Liver (tissue), 9 donors: Measurements from ENCODE around the gene PSMB9. TPM values are rescaled to one million over a fixed set of nuclear protein-coding genes. Genes with fewer than 3 reads are reported as not detected.

ENCODE experiments used
- DNase-seq: peaks from one replicate; pipeline ENCODE4 v3.0.0-alpha.2; 2017; ENCODE audit warnings: low spot score
- H3K27ac ChIP-seq, 2 donors: one replicate each; pipeline ENCODE4 v1.7.0; 2013; ENCODE audit warnings: inconsistent platforms in 2 of 2, low read length in 2 of 2, control low read depth in 1 of 2, low read depth in 1 of 2, mild to moderate bottlenecking in 1 of 2
- H3K27me3 ChIP-seq, 4 donors: one replicate each; pipeline versions ENCODE4 v1.6.1 to v1.7.0; 2013; ENCODE audit warnings: low read length in 3 of 4, inconsistent platforms in 1 of 4, mild to moderate bottlenecking in 1 of 4, moderate library complexity in 1 of 4; ENCODE audit not compliant: control insufficient read depth in 4 of 4, insufficient read depth in 4 of 4
- H3K36me3 ChIP-seq, 4 donors: one replicate each; pipeline versions ENCODE4 v1.6.1 to v1.7.0; 2013; ENCODE audit warnings: low read length in 3 of 4, mild to moderate bottlenecking in 3 of 4, low read depth in 1 of 4, moderate library complexity in 1 of 4; ENCODE audit not compliant: control insufficient read depth in 4 of 4, insufficient read depth in 3 of 4
- H3K4me1 ChIP-seq, 4 donors: one replicate each; pipeline versions ENCODE4 v1.6.1 to v1.7.0; 2013; ENCODE audit warnings: low read length in 3 of 4, mild to moderate bottlenecking in 3 of 4, moderate library complexity in 1 of 4; ENCODE audit not compliant: control insufficient read depth in 4 of 4, insufficient read depth in 4 of 4
- H3K4me3 ChIP-seq, 3 donors: one replicate each; pipeline versions ENCODE4 v1.6.1 to v1.7.0; 2013; ENCODE audit warnings: low read length in 3 of 3, control low read depth in 1 of 3, low read depth in 1 of 3, mild to moderate bottlenecking in 1 of 3
- H3K9ac ChIP-seq, 2 donors: one replicate each; pipeline ENCODE4 v1.7.0; 2013; ENCODE audit warnings: low read length in 2 of 2, mild to moderate bottlenecking in 2 of 2, moderate library complexity in 2 of 2, control low read depth in 1 of 2, low read depth in 1 of 2
- H3K9me3 ChIP-seq, 4 donors: one replicate each; pipeline versions ENCODE4 v1.6.1 to v1.7.0; 2013; ENCODE audit warnings: low read length in 3 of 4; ENCODE audit not compliant: control insufficient read depth in 4 of 4
- EGR1 ChIP-seq, 2 donors: IDR thresholded peaks; 2 replicates each; pipeline ENCODE4 v1.6.1; 2016 to 2018; ENCODE audit warnings: antibody characterized with exemption in 2 of 2, low read depth in 2 of 2
- FOXA1 ChIP-seq: IDR thresholded peaks from 2 replicates; pipeline ENCODE4 v1.6.1; 2016; ENCODE audit warnings: antibody characterized with exemption
- FOXA2 ChIP-seq: IDR thresholded peaks from 2 replicates; pipeline ENCODE4 v1.6.1; 2016; ENCODE audit warnings: antibody characterized with exemption
- GABPA ChIP-seq, 2 donors: IDR thresholded peaks in 1 of 2; conservative IDR thresholded peaks in 1 of 2; 2 replicates each; pipeline ENCODE4 v1.6.1; 2016; ENCODE audit warnings: antibody characterized with exemption in 2 of 2, mild to moderate bottlenecking in 1 of 2, moderate library complexity in 1 of 2
- HNF4A ChIP-seq, 2 donors: conservative IDR thresholded peaks; 2 replicates each; pipeline ENCODE4 v1.6.1; 2016; ENCODE audit warnings: antibody characterized with exemption in 2 of 2, mild to moderate bottlenecking in 2 of 2
- HNF4G ChIP-seq: IDR thresholded peaks from 2 replicates; pipeline ENCODE4 v1.6.1; 2016; ENCODE audit warnings: antibody characterized with exemption
- JUND ChIP-seq, 2 donors: IDR thresholded peaks; 2 replicates each; pipeline ENCODE4 v1.6.1; 2016; ENCODE audit warnings: antibody characterized with exemption in 2 of 2
- NR2F2 ChIP-seq: IDR thresholded peaks from 2 replicates; pipeline ENCODE4 v1.6.1; 2016; ENCODE audit warnings: antibody characterized with exemption
- RAD21 ChIP-seq, 2 donors: IDR thresholded peaks; 2 replicates each; pipeline ENCODE4 v1.6.1; 2016; ENCODE audit warnings: antibody characterized with exemption in 2 of 2, mild to moderate bottlenecking in 2 of 2
- REST ChIP-seq: IDR thresholded peaks from 2 replicates; pipeline ENCODE4 v1.6.1; 2016; ENCODE audit warnings: antibody characterized with exemption, mild to moderate bottlenecking
- RXRA ChIP-seq, 2 donors: IDR thresholded peaks; 2 replicates each; pipeline ENCODE4 v1.6.1; 2017 to 2018; ENCODE audit warnings: antibody characterized with exemption in 2 of 2, mild to moderate bottlenecking in 1 of 2
- SP1 ChIP-seq: IDR thresholded peaks from 2 replicates; pipeline ENCODE4 v1.6.1; 2018; ENCODE audit warnings: antibody characterized with exemption, mild to moderate bottlenecking
- YY1 ChIP-seq: IDR thresholded peaks from 2 replicates; pipeline ENCODE4 v1.6.1; 2016; ENCODE audit warnings: antibody characterized with exemption, mild to moderate bottlenecking
- WGBS: extraction: QIAGEN DNeasy Blood & Tissue Kit; methylation state at CpG from one replicate; pipeline ENCODE4 v1.1.7; 2013; 5-methylcytosine and 5-hydroxymethylcytosine counted together
- polyA plus RNA-seq, 2 donors: library from polyadenylated mRNA; stranded (reverse) in 1 of 2; unstranded in 1 of 2; fragments of 200-250 nt in 1 of 2; fragments of >200 nt in 1 of 2; fragmentation: Nextera tagmentation in 1 of 2; extraction: Ambion mirVana in 1 of 2; gene quantifications; one replicate each; pipeline versions ENCODE4 v1.2.1 to v1.2.3, GENCODE V29; 2013 to 2015
- total RNA-seq, 2 donors: library from RNA; depleted of rRNA; stranded (reverse); fragments of >200 nt; gene quantifications; one replicate each; pipeline ENCODE4 v1.2.3, GENCODE V29; 2014
- TF ChIP-seq, protein P1 (sequence below): IDR thresholded peaks from 2 replicates; pipeline ENCODE4 v1.6.1; 2016; ENCODE audit warnings: antibody characterized with exemption
- TF ChIP-seq, protein P2 (sequence below): fragments of 150-350 bp; IDR thresholded peaks from 2 replicates; pipeline ENCODE4 v1.5.1; 2017; ENCODE audit warnings: improper control_type of control experiment, low read depth, low read length; ENCODE audit not compliant: missing input control
- TF ChIP-seq, protein P3 (sequence below): IDR thresholded peaks from 2 replicates; pipeline ENCODE4 v1.6.1; 2016; ENCODE audit warnings: antibody characterized with exemption
- TF ChIP-seq, protein P4 (sequence below): IDR thresholded peaks from 2 replicates; pipeline ENCODE4 v1.6.1; 2016; ENCODE audit warnings: antibody characterized with exemption
- donor health status: healthy.
- donor health status: healthy.
- donor health status: healthy.
- donor health status: healthy.
- donor health status: healthy.

PSMB9 gene
- total and polyA plus RNA-seq, 4 donors = 11.7 to 31.6 (median 20.2) TPM

DNA sequence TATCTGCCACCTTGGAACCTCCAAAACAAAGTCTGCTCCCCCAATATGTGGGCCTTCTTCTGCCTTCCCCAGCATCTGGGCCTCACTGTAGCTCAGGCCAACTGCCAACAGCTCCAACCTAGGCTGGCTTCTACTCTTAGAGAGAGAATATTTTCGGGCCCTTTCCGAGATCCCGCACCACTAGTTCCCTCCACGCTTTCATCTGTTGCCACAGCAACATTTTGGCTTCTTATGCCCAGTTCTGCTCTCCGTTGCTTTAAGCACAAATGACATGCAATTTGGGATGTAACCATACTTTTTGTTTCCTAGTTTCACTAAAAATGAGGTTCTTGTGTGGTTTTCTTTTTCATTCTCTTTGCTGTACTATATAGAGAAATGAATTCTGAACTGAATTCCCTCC is 33.6 kb downstream of the PSMB9 start:
- WGBS = 84% methylated on average over 5 of the region's 5 CpGs
- H3K27ac ChIP-seq = no peak overlapping the region
- TF ChIP-seq FOXA2 (no peak), SP1 (no peak), REST (no peak), FOXA1 (no peak), GABPA (IDR thresholded peaks at IDR 0.05 in 1 of 2, conservative IDR thresholded peaks at IDR 0.05 in 1 of 2) (no peak), HNF4A (conservative IDR thresholded peaks at IDR 0.05) (no peak), NR2F2 (no peak)
- TF ChIP-seq, protein P1, sequence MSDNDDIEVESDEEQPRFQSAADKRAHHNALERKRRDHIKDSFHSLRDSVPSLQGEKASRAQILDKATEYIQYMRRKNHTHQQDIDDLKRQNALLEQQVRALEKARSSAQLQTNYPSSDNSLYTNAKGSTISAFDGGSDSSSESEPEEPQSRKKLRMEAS = no peak
- TF ChIP-seq, protein P2, sequence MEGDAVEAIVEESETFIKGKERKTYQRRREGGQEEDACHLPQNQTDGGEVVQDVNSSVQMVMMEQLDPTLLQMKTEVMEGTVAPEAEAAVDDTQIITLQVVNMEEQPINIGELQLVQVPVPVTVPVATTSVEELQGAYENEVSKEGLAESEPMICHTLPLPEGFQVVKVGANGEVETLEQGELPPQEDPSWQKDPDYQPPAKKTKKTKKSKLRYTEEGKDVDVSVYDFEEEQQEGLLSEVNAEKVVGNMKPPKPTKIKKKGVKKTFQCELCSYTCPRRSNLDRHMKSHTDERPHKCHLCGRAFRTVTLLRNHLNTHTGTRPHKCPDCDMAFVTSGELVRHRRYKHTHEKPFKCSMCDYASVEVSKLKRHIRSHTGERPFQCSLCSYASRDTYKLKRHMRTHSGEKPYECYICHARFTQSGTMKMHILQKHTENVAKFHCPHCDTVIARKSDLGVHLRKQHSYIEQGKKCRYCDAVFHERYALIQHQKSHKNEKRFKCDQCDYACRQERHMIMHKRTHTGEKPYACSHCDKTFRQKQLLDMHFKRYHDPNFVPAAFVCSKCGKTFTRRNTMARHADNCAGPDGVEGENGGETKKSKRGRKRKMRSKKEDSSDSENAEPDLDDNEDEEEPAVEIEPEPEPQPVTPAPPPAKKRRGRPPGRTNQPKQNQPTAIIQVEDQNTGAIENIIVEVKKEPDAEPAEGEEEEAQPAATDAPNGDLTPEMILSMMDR = no peak
- TF ChIP-seq, protein P3, sequence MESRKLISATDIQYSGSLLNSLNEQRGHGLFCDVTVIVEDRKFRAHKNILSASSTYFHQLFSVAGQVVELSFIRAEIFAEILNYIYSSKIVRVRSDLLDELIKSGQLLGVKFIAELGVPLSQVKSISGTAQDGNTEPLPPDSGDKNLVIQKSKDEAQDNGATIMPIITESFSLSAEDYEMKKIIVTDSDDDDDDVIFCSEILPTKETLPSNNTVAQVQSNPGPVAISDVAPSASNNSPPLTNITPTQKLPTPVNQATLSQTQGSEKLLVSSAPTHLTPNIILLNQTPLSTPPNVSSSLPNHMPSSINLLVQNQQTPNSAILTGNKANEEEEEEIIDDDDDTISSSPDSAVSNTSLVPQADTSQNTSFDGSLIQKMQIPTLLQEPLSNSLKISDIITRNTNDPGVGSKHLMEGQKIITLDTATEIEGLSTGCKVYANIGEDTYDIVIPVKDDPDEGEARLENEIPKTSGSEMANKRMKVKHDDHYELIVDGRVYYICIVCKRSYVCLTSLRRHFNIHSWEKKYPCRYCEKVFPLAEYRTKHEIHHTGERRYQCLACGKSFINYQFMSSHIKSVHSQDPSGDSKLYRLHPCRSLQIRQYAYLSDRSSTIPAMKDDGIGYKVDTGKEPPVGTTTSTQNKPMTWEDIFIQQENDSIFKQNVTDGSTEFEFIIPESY = no peak

GRCh38 chr6:32888576-32888975 is 34.6 kb downstream of the PSMB9 start:
- Histone ChIP-seq H3K36me3 (no peaks in the 10 kb centered on the region), H3K9me3 (no peaks in the 10 kb centered on the region), H3K27ac (no peak overlapping the region), H3K9ac (no peak overlapping the region), H3K27me3 (no peaks in the 10 kb centered on the region), H3K4me1 (peaks cover 0 to 2% (median under 1%) of the 10 kb centered on the region in 4 donors), H3K4me3 (no peak overlapping the region)
- no peak for TF ChIP-seq FOXA2
- no peak for TF ChIP-seq EGR1 (IDR thresholded peaks at IDR 0.05; ENCODE audit: low read depth in 2 of 2)
- no peak for TF ChIP-seq HNF4G
- TF ChIP-seq RAD21 (IDR thresholded peaks at IDR 0.05) = no peak
- no peak for TF ChIP-seq NR2F2
- TF ChIP-seq GABPA (IDR thresholded peaks at IDR 0.05 in 1 of 2, conservative IDR thresholded peaks at IDR 0.05 in 1 of 2) = no peak
- TF ChIP-seq, protein P4, sequence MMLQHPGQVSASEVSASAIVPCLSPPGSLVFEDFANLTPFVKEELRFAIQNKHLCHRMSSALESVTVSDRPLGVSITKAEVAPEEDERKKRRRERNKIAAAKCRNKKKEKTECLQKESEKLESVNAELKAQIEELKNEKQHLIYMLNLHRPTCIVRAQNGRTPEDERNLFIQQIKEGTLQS = no peak
- no peak for TF ChIP-seq JUND (IDR thresholded peaks at IDR 0.05)
- TF ChIP-seq, protein P1 = no peak
- TF ChIP-seq YY1 = no peak
- TF ChIP-seq REST = no peak
- no peak for TF ChIP-seq HNF4A (conservative IDR thresholded peaks at IDR 0.05)
- no peak for TF ChIP-seq SP1
- no peak for TF ChIP-seq FOXA1
- TF ChIP-seq, protein P3 = no peak
- no peak for TF ChIP-seq RXRA (IDR thresholded peaks at IDR 0.05)
- no peak for DNase-seq
- 77% methylated on average over 2 of the region's 2 CpGs for WGBS

More for the DNA sequence above, 33.6 kb downstream of the PSMB9 start:
- Histone ChIP-seq H3K9ac (no peak overlapping the region), H3K27me3 (no peaks in the 10 kb centered on the region), H3K36me3 (no peaks in the 10 kb centered on the region), H3K9me3 (no peaks in the 10 kb centered on the region), H3K4me3 (no peak overlapping the region), H3K4me1 (peaks cover 0 to 2% (median 0%) of the 10 kb centered on the region in 4 donors)
- no peak for DNase-seq
